Breast epithelium (tissue), 4 donors: Measurements from ENCODE around the gene CENPB. TPM values are rescaled to one million over a fixed set of nuclear protein-coding genes. Genes with fewer than 3 reads are reported as not detected.

ENCODE experiments used
- DNase-seq, 2 donors: peaks; one replicate each; pipeline ENCODE4 v3.0.0-alpha.2; 2019; ENCODE audit warnings: low spot score in 2 of 2
- H3K27ac ChIP-seq, 2 donors: fragments of 200-600 bp; sonication (generic) in 1 of 2; one replicate each; pipeline ENCODE4 v1.5.1; 2016 to 2019; ENCODE audit warnings: mild to moderate bottlenecking in 1 of 2
- H3K27me3 ChIP-seq, 2 donors: fragments of 200-600 bp; sonication (generic) in 1 of 2; one replicate each; pipeline versions ENCODE4 v1.5.1 to v1.6.0; 2017 to 2019; ENCODE audit warnings: control low read depth in 1 of 2, mild to moderate bottlenecking in 1 of 2
- H3K36me3 ChIP-seq: fragments of 200-600 bp; one replicate; pipeline ENCODE4 v1.5.1; 2019
- H3K4me1 ChIP-seq, 2 donors: fragments of 200-600 bp; sonication (generic); one replicate each; pipeline ENCODE4 v1.5.1; 2016 to 2019; ENCODE audit warnings: control low read depth in 1 of 2
- H3K4me3 ChIP-seq, 3 donors: fragments of 200-600 bp; sonication (generic); 1 replicate in 2 of 3; 2 replicates in 1 of 3; pipeline ENCODE4 v1.5.1; 2016 to 2019; ENCODE audit warnings: mild to moderate bottlenecking in 3 of 3, moderate library complexity in 2 of 3
- H3K9me3 ChIP-seq, 2 donors: fragments of 200-600 bp; sonication (generic) in 1 of 2; one replicate each; pipeline ENCODE4 v1.5.1; 2016 to 2019; ENCODE audit warnings: control low read depth in 1 of 2
- POLR2A ChIP-seq: fragments of 450-650 bp; IDR thresholded peaks from one replicate; pipeline ENCODE4 v1.6.1; 2016; ENCODE audit warnings: antibody characterized with exemption, mild to moderate bottlenecking, moderate library complexity
- POLR2AphosphoS5 ChIP-seq, 3 donors: sonication (generic); formaldehyde crosslinking; IDR thresholded peaks; one replicate each; pipeline ENCODE4 v1.6.1; 2017; ENCODE audit warnings: antibody characterized with exemption in 3 of 3
- intact Hi-C: fragments of 100-400 bp; cut with DNase I; formaldehyde crosslinking; loops from one replicate; pipeline ENCODE4 v1.15.1; 2023; ENCODE audit warnings: low total_unique reads
- total RNA-seq, 3 donors: library from RNA; depleted of rRNA; stranded (reverse); fragments of >200 nt; gene quantifications; one replicate each; pipeline ENCODE4 v1.1.0, GENCODE V29; 2016
- TF ChIP-seq, protein P1 (sequence below), 3 donors: fragments of 450-650 bp; IDR thresholded peaks; one replicate each; pipeline ENCODE4 v1.5.1; 2016 to 2017; ENCODE audit warnings: antibody characterized with exemption in 3 of 3, mild to moderate bottlenecking in 3 of 3, moderate library complexity in 3 of 3

CENPB gene
- total RNA-seq, 3 donors from 2014 or later: 55.5 to 69.8 (median 68.2) TPM

DNA sequence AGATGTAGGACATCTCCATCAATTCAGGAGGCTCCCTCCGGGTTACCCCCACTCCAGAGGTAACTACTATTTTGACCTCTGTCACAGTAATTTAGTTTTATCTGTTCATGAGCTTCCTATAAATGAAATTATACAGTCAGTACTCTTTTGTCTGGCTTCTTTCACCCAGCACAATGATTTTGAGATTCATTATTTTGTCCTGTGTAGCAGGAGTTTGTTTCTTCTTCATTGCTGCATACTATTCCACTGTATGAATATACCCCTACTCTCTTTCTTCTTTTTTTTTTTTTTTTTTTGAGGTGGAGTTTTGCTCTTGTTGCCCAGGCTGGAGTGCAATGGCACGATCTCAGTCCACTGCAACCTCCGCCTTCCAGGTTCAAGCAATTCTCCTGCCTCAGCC is 22.0 kb upstream of the CENPB start:
- DNase-seq: no peak
- Histone ChIP-seq H3K4me3 (peak overlapping the region in 2 of 3 donors; percentile 10 to 43), H3K9me3 (peaks cover 0 to 3% of the 10 kb centered on the region in 2 donors), H3K4me1 (peaks cover 17 to 20% of the 10 kb centered on the region in 2 donors), H3K36me3 (no peaks in the 10 kb centered on the region), H3K27me3 (no peaks in the 10 kb centered on the region), H3K27ac (peak overlapping the region; percentile 91 to 95)
- intact Hi-C loops: no loop called here
- TF ChIP-seq, protein P1, sequence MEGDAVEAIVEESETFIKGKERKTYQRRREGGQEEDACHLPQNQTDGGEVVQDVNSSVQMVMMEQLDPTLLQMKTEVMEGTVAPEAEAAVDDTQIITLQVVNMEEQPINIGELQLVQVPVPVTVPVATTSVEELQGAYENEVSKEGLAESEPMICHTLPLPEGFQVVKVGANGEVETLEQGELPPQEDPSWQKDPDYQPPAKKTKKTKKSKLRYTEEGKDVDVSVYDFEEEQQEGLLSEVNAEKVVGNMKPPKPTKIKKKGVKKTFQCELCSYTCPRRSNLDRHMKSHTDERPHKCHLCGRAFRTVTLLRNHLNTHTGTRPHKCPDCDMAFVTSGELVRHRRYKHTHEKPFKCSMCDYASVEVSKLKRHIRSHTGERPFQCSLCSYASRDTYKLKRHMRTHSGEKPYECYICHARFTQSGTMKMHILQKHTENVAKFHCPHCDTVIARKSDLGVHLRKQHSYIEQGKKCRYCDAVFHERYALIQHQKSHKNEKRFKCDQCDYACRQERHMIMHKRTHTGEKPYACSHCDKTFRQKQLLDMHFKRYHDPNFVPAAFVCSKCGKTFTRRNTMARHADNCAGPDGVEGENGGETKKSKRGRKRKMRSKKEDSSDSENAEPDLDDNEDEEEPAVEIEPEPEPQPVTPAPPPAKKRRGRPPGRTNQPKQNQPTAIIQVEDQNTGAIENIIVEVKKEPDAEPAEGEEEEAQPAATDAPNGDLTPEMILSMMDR (IDR thresholded peaks at IDR 0.05): no peak
- TF ChIP-seq POLR2AphosphoS5 (IDR thresholded peaks at IDR 0.05) (no peak), POLR2A (no peak)

DNA sequence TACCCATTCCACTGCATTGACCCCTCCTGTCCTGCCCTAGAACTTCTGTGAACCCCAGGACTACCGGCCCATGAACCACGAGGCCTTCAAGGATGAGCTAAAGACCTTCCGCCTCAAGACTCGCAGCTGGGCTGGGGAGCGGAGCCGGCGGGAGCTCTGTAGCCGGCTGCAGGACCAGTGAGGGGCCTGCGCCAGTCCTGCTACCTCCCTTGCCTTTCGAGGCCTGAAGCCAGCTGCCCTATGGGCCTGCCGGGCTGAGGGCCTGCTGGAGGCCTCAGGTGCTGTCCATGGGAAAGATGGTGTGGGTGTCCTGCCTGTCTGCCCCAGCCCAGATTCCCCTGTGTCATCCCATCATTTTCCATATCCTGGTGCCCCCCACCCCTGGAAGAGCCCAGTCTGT is 18.2 kb upstream of the CENPB start:
- Histone ChIP-seq H3K27ac (peak overlapping the region; percentile 91 to 95), H3K9me3 (peaks cover 0 to 3% of the 10 kb centered on the region in 2 donors), H3K4me3 (no peak overlapping the region), H3K27me3 (no peaks in the 10 kb centered on the region), H3K4me1 (peaks cover 9 to 20% of the 10 kb centered on the region in 2 donors), H3K36me3 (no peaks in the 10 kb centered on the region)
- intact Hi-C loops: no loop called here
- no peak for TF ChIP-seq POLR2AphosphoS5 (IDR thresholded peaks at IDR 0.05)
- TF ChIP-seq POLR2A: no peak
- TF ChIP-seq, protein P1 (IDR thresholded peaks at IDR 0.05): no peak
- no peak for DNase-seq

DNA sequence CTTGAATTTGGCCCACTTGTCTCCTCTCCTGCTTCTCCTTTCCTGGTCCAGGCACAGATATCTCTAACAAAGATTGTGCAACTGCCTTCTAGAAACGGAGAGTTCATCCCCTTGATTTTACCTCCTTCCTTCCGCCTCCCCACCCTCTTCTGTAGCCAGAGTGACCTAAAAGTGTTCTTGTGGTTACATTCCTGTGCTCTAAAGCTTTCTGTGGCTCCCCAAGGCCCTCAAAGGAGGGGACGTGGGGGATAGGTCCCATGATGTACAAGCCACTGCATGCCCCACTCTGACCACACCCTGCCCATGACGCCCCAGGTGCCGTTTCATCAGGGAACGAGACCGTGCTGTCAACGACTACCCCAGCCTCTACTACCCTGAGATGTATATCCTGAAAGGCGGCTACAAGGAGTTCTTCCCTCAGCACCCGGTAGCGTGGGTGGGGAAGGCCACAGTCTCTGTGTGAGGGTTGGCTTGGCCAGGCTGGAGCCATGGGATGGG is 17.8 kb upstream of the CENPB start:
- TF ChIP-seq, protein P1 (IDR thresholded peaks at IDR 0.05): no peak
- TF ChIP-seq POLR2A (no peak), POLR2AphosphoS5 (IDR thresholded peaks at IDR 0.05) (no peak)
- Histone ChIP-seq H3K4me1 (peaks cover 9 to 20% of the 10 kb centered on the region in 2 donors), H3K36me3 (no peaks in the 10 kb centered on the region)

DNA sequence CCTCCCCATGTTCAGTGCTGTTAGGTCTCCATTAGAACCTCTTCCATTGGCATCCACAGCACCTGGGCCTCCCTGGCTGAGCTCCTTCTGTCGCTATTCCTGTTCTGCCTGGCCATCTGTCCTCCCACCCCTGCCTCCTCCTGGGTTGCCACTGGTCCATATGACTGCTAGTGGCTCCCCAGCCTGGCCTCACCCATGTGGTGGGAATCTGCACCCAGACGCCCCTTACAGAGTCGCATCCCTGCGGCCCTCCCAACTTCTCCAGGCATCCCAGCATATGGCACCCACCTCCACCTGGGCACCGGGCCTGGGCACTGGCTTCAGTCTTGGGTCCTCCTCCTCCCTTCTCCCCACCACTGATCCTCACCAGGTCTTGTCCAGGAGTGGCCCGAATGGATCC is 17.3 kb upstream of the CENPB start:
- H3K27me3 ChIP-seq: no peaks in the 10 kb centered on the region
- no peak for DNase-seq
- intact Hi-C loops: no loop called here
- H3K4me1 ChIP-seq: peaks cover 9 to 20% of the 10 kb centered on the region in 2 donors
- H3K4me3 ChIP-seq: no peak overlapping the region
- no peaks in the 10 kb centered on the region for H3K36me3 ChIP-seq
- peaks cover 0 to 3% of the 10 kb centered on the region in 2 donors for H3K9me3 ChIP-seq
- peak overlapping the region; percentile 91 to 95 for H3K27ac ChIP-seq
- TF ChIP-seq POLR2AphosphoS5 (IDR thresholded peaks at IDR 0.05): no peak
- TF ChIP-seq, protein P1 (IDR thresholded peaks at IDR 0.05): no peak
- no peak for TF ChIP-seq POLR2A

More for the DNA sequence above, 17.8 kb upstream of the CENPB start:
- intact Hi-C loops: no loop called here
- Histone ChIP-seq H3K27ac (peak overlapping the region; percentile 91 to 95), H3K27me3 (no peaks in the 10 kb centered on the region), H3K9me3 (peaks cover 0 to 3% of the 10 kb centered on the region in 2 donors), H3K4me3 (no peak overlapping the region)
- no peak for DNase-seq

DNA sequence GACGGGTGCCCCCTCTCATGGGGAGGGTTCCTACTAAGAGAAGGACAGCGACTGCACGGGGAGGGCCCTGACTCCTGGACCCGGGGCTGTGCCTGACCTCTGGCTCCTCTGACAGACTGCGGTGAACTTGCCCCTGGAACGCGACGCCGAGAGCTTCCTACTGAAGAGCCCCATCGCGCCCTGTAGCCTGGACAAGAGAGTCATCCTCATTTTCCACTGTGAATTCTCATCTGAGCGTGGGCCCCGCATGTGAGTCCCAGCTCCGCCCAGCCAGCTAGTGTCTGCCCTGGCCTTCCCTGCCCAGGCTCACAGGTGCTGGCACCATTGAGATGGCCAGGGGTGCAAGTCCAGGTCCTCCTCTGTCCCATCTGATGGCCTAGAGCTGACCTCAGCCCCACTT is 16.7 kb upstream of the CENPB start:
- DNase-seq: no peak
- TF ChIP-seq POLR2A: no peak
- TF ChIP-seq, protein P1 (IDR thresholded peaks at IDR 0.05): no peak
- no peak for TF ChIP-seq POLR2AphosphoS5 (IDR thresholded peaks at IDR 0.05)
- Histone ChIP-seq H3K4me3 (no peak overlapping the region), H3K36me3 (no peaks in the 10 kb centered on the region), H3K27ac (peak overlapping the region; percentile 91 to 95), H3K9me3 (peaks cover 0 to 3% of the 10 kb centered on the region in 2 donors), H3K27me3 (no peaks in the 10 kb centered on the region), H3K4me1 (peaks cover 9 to 20% of the 10 kb centered on the region in 2 donors)
- intact Hi-C loops: no loop called here
